Skeletal muscle tissue (tissue), 4 donors: ENCODE measurements around the gene KIF26B. TPM values are rescaled to one million over a fixed set of nuclear protein-coding genes. Genes with fewer than 3 reads are reported as not detected.

ENCODE experiments used
- H3K27ac ChIP-seq: one replicate; pipeline ENCODE4 v1.7.0; 2013; ENCODE audit warnings: mild to moderate bottlenecking, low read depth, low read length, inconsistent platforms
- H3K27me3 ChIP-seq, 3 donors: one replicate each; pipeline ENCODE4 v1.7.0; 2013; ENCODE audit warnings: low read length in 3 of 3; ENCODE audit not compliant: control insufficient read depth in 3 of 3, insufficient read depth in 3 of 3
- H3K36me3 ChIP-seq, 3 donors: one replicate each; pipeline ENCODE4 v1.7.0; 2013; ENCODE audit warnings: low read length in 3 of 3; ENCODE audit not compliant: control insufficient read depth in 3 of 3, insufficient read depth in 3 of 3
- H3K4me1 ChIP-seq, 3 donors: one replicate each; pipeline ENCODE4 v1.7.0; 2013; ENCODE audit warnings: low read length in 3 of 3, mild to moderate bottlenecking in 3 of 3; ENCODE audit not compliant: control insufficient read depth in 3 of 3, insufficient read depth in 3 of 3
- H3K4me3 ChIP-seq, 3 donors: one replicate each; pipeline ENCODE4 v1.7.0; 2013; ENCODE audit warnings: low read length in 3 of 3
- H3K9ac ChIP-seq, 3 donors: one replicate each; pipeline ENCODE4 v1.7.0; 2013; ENCODE audit warnings: low read length in 3 of 3, mild to moderate bottlenecking in 3 of 3, moderate library complexity in 2 of 3, low read depth in 1 of 3
- H3K9me3 ChIP-seq, 3 donors: one replicate each; pipeline ENCODE4 v1.7.0; 2013; ENCODE audit warnings: low read length in 3 of 3; ENCODE audit not compliant: control insufficient read depth in 3 of 3
- total RNA-seq: library from RNA; depleted of rRNA; stranded (reverse); fragments of >200 nt; gene quantifications from one replicate; pipeline ENCODE4 v1.2.3, GENCODE V29; 2014
- donor health status: Osteomylitis.

The KIF26B gene
- total RNA-seq, 1 donor from 2014 or later: 0.52 TPM

- Histone ChIP-seq H3K4me3 (no peak overlapping the region), H3K9ac (no peak overlapping the region), H3K36me3 (no peaks in the 10 kb centered on the region), H3K4me1 (no peaks in the 10 kb centered on the region), H3K27me3 (peaks cover 0 to 20% (median 4%) of the 10 kb centered on the region in 3 donors), H3K27ac (no peak overlapping the region), H3K9me3 (no peaks in the 10 kb centered on the region)
These were observed 422.7 kb downstream of the KIF26B start for GRCh38 chr1:245577191-245578157.

- no peak overlapping the region for H3K27ac ChIP-seq
- no peaks in the 10 kb centered on the region for H3K9me3 ChIP-seq
- no peaks in the 10 kb centered on the region for H3K4me1 ChIP-seq
- H3K9ac ChIP-seq: no peak overlapping the region
- no peaks in the 10 kb centered on the region for H3K36me3 ChIP-seq
- H3K27me3 ChIP-seq: peaks cover 0 to 22% (median 4%) of the 10 kb centered on the region in 3 donors
- H3K4me3 ChIP-seq: no peak overlapping the region
These were observed 423.5 kb downstream of the KIF26B start for GRCh38 chr1:245578308-245578707.

GRCh38 chr1:245578771-245579170, 424.0 kb downstream of the KIF26B start:
- no peaks in the 10 kb centered on the region for H3K4me1 ChIP-seq
- no peak overlapping the region for H3K27ac ChIP-seq
- no peak overlapping the region for H3K9ac ChIP-seq
- H3K27me3 ChIP-seq: peaks cover 0 to 24% (median 4%) of the 10 kb centered on the region in 3 donors
- H3K36me3 ChIP-seq: no peaks in the 10 kb centered on the region
- H3K9me3 ChIP-seq: no peaks in the 10 kb centered on the region
- H3K4me3 ChIP-seq: no peak overlapping the region

GRCh38 chr1:245579881-245580280, 425.1 kb downstream of the KIF26B start:
- no peaks in the 10 kb centered on the region for H3K4me1 ChIP-seq
- no peak overlapping the region for H3K4me3 ChIP-seq
- no peak overlapping the region for H3K27ac ChIP-seq
- peaks cover 0 to 24% (median 4%) of the 10 kb centered on the region in 3 donors for H3K27me3 ChIP-seq
- no peaks in the 10 kb centered on the region for H3K36me3 ChIP-seq
- no peak overlapping the region for H3K9ac ChIP-seq
- H3K9me3 ChIP-seq: no peaks in the 10 kb centered on the region

- Histone ChIP-seq H3K9ac (no peak overlapping the region), H3K27ac (no peak overlapping the region), H3K9me3 (no peaks in the 10 kb centered on the region), H3K4me3 (no peak overlapping the region), H3K36me3 (no peaks in the 10 kb centered on the region), H3K27me3 (peaks cover 0 to 24% (median 4%) of the 10 kb centered on the region in 3 donors), H3K4me1 (no peaks in the 10 kb centered on the region)
These were observed 425.9 kb downstream of the KIF26B start for GRCh38 chr1:245580651-245581050.

- Histone ChIP-seq H3K9ac (no peak overlapping the region), H3K4me3 (no peak overlapping the region), H3K27ac (no peak overlapping the region), H3K4me1 (no peaks in the 10 kb centered on the region), H3K27me3 (peaks cover 0 to 24% (median 4%) of the 10 kb centered on the region in 3 donors), H3K36me3 (no peaks in the 10 kb centered on the region), H3K9me3 (no peaks in the 10 kb centered on the region)
These were observed 427.2 kb downstream of the KIF26B start for GRCh38 chr1:245582026-245582425.

GRCh38 chr1:245583081-245583480, 428.3 kb downstream of the KIF26B start:
- peaks cover 0 to 19% (median 6%) of the 10 kb centered on the region in 3 donors for H3K27me3 ChIP-seq
- H3K36me3 ChIP-seq: no peaks in the 10 kb centered on the region
- H3K27ac ChIP-seq: no peak overlapping the region
- no peaks in the 10 kb centered on the region for H3K9me3 ChIP-seq
- H3K4me3 ChIP-seq: no peak overlapping the region
- H3K9ac ChIP-seq: no peak overlapping the region
- H3K4me1 ChIP-seq: no peaks in the 10 kb centered on the region

GRCh38 chr1:245583575-245584330, 429.0 kb downstream of the KIF26B start:
- Histone ChIP-seq H3K9ac (no peak overlapping the region), H3K36me3 (no peaks in the 10 kb centered on the region), H3K27me3 (peaks cover 0 to 12% (median 3%) of the 10 kb centered on the region in 3 donors), H3K27ac (no peak overlapping the region), H3K9me3 (no peaks in the 10 kb centered on the region), H3K4me3 (no peak overlapping the region), H3K4me1 (no peaks in the 10 kb centered on the region)

GRCh38 chr1:245585252-245585959, 430.6 kb downstream of the KIF26B start:
- H3K4me3 ChIP-seq: no peak overlapping the region
- H3K9me3 ChIP-seq: no peaks in the 10 kb centered on the region
- H3K36me3 ChIP-seq: no peaks in the 10 kb centered on the region
- H3K4me1 ChIP-seq: no peaks in the 10 kb centered on the region
- H3K27me3 ChIP-seq: peaks cover 0 to 9% (median 3%) of the 10 kb centered on the region in 3 donors
- no peak overlapping the region for H3K9ac ChIP-seq
- H3K27ac ChIP-seq: no peak overlapping the region
